Fibroblast of lung (primary cell): ENCODE results near the gene ABCB8.

Source experiments
- CTCF ChIP-seq, 2 donors: IDR thresholded peaks in 1 of 2; conservative IDR thresholded peaks in 1 of 2; 1 replicate in 1 of 2; 2 replicates in 1 of 2; pipeline ENCODE4 v1.5.1; 2011 to 2012; ENCODE audit warnings: low read length in 2 of 2, control low read depth in 1 of 2, inconsistent platforms in 1 of 2, low read depth in 1 of 2, mild to moderate bottlenecking in 1 of 2
- EZH2 ChIP-seq: IDR thresholded peaks from 2 replicates; pipeline ENCODE4 v1.5.1; 2012; ENCODE audit warnings: low read length, control low read depth, mild to moderate bottlenecking; ENCODE audit errors: missing control alignments

GRCh38 chr7:150994141-150994837 is 34.0 kb upstream of the ABCB8 start:
- TF ChIP-seq CTCF (conservative IDR thresholded peaks at IDR 0.05 in 1 of 2, IDR thresholded peaks at IDR 0.05 in 1 of 2; ENCODE audit: low read depth in 1 of 2, low read length in 2 of 2), result no peak
- no peak for TF ChIP-seq EZH2
